Activated CD4-positive, CD25-positive, alpha-beta regulatory T cell treated with anti-CD3 and anti-CD28 coated beads, Interleukin-2, amount 50 U/mL, for 24 hours (primary cell): ENCODE results near the gene LGR4.
"Not testable (repeated sequence)": the region's sequence is repeated elsewhere in the genome, so short reads cannot be mapped to it uniquely, and the experiment has no call there.

Experiments used
- ATAC-seq, 2 donors: fragments of 150-1000 bp; cut with Tn5 transposase; one replicate each; pipeline ENCODE4 v1.10.0; 2021; ENCODE audit warnings: mild to moderate bottlenecking in 1 of 2, moderate library complexity in 1 of 2

The LGR4 gene

DNA sequence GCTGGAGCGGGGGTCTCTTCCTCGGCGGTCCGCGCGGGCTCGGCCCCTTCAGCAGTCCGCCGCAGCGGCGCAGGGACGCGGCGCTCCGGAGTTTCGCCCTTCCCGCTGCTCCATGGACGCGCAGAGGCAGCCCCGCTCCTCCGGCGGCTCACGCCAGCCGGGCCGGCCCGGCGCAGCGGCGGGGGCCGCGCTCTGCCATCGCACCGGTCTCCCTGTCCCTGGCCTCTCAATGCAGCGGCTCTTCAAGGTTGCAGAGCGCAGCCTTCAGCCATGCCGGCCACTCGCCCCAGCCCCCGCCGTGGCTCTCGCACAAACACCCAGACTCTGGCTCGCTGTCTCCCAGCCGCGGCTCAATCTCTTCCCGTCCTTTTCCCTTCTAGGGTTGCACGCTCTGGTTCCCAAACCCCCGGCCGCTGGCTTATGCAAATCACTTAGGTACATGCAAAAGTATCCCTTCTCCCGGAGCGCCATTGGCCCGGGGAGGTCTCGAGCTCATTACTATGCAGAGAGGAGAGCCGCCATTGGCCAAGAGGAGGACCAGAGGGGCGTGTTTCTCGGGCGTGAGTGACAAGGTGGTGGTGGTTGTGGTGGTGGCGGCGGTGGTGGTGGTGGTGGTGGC is at the start of gene LGR4:
LGR4 (minus strand) TSS at position 393 of the 619 bp plus-strand sequence. CDS start 488 bp downstream, outside the sequence.
- ATAC-seq = peak; percentile 91 to 95

GRCh38 chr11:27520226-27520625 is 47.6 kb upstream of the LGR4 start:
- ATAC-seq = no peak

DNA sequence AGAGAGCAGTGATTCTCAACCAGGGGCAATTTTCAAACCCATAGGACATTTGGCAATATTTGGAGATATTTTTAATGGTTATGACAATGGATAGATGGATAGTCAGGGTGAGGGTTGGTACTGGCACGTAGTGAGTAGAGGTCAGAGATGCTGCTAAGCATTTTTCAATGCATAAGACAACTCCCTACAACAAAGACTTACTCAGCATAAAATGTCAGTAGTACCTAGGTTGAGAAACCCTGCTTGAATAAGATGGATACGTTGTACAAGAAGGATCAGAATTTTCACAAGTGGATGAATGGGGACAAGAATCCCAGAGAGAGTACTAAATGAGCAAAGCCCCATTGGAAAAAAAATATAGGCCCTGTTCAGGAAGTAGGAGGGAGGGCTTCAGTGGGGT is 45.9 kb upstream of the LGR4 start:
- ATAC-seq = no peak

GRCh38 chr11:27517490-27517889 is 44.9 kb upstream of the LGR4 start:
- not testable (repeated sequence) for ATAC-seq

DNA sequence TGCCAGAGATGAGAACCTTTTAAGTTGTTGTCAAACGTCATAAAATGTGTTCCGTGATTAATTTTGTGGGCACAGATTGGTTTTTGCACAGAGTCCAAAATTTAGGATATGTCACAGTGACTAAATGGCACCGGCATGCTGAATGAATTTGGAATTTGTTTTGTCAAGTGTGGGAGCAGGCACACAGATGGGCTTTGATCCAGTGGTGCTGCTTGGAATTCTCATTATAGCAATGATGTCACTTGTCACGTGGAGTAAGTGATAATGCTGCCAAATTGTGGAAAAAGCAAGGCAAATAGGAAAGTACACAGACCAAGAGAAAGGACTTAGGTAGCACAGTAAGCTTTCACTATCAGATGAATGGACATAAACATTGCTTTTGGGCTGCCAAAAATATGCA is 42.0 kb upstream of the LGR4 start:
- ATAC-seq = no peak

DNA sequence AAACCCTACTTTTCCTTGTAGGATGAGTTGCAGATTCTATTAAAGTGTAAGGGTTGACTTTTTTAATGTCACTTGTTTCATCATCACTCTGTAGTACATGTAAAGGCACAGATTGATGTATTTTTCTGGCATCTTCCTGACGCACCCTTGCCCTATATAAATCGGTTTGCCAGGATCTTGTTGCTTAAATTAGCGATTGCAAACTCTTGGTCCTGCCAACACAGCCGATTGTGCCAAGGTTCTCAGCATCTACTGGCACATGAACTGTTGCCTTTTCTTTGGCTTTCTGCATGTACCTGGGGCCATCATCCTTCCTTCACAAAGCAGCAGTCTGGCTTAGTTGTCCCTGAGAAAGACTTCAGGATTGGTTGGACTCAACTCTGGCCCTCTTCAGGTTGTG is 41.5 kb upstream of the LGR4 start:
- ATAC-seq = no peak

DNA sequence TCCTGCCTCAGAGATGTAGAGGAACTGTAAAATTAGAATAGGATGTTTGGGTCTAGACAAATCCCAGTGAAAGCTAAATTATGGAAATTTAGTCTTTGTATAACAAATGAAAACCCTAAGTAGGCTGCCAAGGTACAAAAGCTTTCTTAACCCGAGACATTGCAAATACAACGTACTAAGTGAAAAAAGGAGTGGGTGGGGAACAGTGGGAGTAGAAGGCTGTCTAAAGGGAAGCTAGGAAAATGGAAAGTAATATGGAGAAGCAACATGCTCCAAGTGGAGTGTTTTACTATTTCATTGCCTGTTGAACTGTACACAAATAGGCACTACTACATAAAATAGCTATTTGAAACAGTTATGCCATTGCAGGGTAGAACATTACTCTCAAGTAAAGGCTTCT is 40.8 kb upstream of the LGR4 start:
- no peak for ATAC-seq

GRCh38 chr11:27512238-27512637 is 39.6 kb upstream of the LGR4 start:
- ATAC-seq = no peak

- ATAC-seq = no peak
These were observed 37.3 kb upstream of the LGR4 start for GRCh38 chr11:27509908-27510307.

GRCh38 chr11:27507557-27508322 is 35.1 kb upstream of the LGR4 start:
- ATAC-seq = no peak

DNA sequence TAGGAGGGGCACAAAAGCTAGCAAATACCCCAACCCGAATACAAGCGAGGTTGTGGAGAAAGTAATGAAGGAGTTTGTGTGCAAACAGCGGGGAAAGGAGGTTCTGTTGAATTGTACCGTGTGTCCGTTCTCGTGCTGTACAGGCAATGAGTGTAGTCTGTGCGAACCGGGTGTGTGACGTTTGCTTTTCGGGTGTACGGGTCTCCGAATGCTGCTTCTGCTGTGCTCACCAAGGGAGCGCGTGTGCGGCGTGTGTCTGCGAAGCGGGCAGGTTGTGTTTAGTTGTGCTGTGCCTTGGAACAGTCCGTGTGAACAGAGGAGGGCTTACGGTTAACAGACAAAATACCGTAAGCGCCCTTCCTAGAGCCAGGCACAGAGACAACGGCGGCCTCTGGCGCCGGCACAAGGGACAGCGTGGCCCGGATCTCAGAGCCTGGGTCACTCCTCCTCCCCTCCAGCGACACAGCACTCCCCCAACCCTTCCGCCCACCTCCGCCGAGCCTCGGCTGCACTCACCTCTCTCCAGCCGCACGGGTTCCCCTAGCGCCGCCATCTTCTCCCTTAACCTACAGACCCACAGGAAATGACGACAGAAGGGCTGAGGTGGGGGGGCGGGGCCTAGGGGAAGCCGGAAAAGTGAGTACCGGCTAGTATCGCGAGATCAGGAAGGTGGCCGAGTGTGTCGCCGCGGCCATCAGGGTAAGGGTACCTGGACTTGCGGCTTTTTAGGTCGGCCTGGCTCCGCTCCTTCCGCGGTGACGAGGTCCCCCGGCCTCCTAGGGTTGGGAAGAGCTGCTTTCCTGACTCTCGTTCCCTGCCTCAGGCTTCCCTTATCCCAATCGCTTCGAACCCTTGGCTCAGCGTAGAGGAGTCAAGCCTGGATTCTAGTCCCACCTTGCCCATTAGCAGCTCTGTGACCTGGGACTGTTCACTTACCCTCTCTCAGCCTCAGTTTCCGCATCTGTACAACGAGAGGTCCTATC is 33.9 kb upstream of the LGR4 start, which contains the start of gene LIN7C:
LIN7C (minus strand) TSS at position 570 of the 983 bp plus-strand sequence; CDS start at position 553, 17 bp downstream.
- ATAC-seq = peak; percentile 94

GRCh38 chr11:27505781-27506180 is 33.2 kb upstream of the LGR4 start:
- ATAC-seq = no peak

- ATAC-seq = no peak
These were observed 31.6 kb upstream of the LGR4 start for GRCh38 chr11:27504205-27504604.

DNA sequence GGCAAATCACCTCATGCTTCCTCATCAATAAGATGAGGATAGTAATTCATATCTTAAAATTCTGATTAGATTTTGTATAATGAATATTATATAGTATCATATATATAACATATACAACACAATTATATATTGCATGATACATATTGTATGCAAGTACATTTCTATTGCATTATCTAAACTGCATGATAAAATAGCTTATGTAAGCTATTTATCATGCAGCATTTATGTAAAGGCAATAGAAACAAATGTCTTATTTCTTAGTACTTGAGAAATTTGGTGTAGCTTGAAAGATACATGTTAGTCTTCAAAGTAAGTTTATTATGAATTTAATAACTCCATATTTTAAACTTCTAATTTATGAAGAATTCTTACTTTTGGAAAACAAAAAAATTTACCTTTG is 28.5 kb upstream of the LGR4 start:
- no peak for ATAC-seq

DNA sequence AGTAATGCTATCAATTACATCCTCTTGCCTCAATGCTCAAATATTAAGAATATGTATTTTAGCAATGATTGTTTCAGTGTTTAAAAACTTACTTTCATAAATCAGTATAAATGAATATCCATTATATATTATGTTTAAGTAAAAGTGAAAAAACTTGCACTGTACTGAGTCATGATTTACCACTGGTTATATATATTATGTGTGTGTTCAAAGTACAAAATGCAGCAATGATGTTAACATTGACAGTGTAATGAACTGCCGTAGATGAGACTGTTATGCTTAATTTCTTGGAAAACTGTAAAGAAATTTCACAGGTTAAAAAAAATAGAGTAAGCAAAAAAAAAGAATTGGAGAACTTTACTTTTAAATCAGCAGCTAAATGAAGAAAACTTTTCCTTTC is 25.3 kb upstream of the LGR4 start:
- no peak for ATAC-seq

DNA sequence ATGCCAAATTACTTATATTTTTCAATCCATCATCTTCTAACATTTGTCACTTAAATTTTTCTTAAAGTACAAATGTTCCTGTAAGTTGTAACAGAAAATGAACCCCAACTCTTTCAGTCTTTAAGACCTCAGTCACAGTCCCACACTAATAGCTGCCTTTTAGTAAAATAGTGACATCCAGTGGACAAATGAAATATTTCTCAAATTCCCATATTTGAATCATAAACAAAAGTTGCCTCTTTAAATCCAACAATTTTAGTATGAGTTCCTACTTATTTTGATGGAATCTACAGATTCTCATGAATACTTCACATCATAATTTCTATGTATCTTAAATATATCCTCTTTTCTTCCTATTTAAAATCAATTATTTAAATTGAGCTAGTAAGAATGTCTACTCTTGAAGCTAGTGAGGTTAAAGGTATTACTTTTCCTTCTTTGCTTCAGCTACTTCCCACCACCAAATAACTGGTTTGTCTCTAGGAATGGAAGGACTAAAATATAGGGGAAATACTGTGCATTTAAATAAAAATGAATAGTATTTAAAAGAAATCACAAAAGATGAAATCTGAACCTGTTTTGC is 24.8 kb upstream of the LGR4 start:
- ATAC-seq = no peak

- ATAC-seq = no peak
These were observed 23.9 kb upstream of the LGR4 start for GRCh38 chr11:27496461-27496860.

GRCh38 chr11:27495710-27496300 is 23.2 kb upstream of the LGR4 start:
- no peak for ATAC-seq

GRCh38 chr11:27489092-27489491 is 16.5 kb upstream of the LGR4 start:
- ATAC-seq = no peak

- no peak for ATAC-seq
These were observed 15.1 kb upstream of the LGR4 start for GRCh38 chr11:27487706-27488105.

DNA sequence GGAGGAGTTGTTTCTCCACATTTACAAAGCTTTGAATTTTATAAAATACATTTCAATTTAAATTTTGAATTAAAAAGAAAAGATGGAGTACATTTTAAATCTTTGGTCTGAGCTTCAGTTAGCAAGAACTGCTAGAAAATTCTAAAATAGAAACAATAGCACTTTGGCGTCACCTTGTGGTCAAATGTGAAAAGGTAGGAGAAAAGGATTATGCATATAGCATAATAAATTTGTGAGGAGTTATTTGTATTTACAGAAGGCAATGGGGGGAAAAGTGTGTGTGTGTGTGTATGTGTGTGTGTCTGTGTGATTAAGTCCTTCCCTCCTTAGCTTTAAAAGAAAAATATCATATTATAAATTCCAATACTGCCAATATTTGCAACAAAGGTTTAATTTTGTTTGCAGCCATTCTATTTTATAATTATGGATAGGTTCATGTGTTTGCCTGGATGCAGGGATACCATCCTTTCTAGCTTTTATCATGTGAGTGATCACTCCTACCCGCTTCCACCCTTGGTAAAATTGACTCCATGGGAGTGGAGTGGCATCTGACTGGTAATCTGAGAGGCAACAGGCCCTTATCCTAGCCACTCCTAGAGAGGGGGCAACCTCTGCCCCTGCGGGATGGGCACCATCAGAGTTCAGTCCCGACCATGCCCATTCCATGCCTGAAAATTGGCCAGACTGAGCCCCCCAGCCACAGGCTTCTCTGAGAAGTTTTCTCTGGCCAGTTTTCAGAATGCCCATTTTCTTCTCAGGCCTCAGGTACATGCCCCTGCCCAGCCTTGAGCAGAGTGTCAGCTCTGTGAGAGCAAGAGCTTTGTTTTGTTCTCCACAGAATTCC is 13.6 kb upstream of the LGR4 start:
- peak in 1 of 2 donors; percentile 24 for ATAC-seq
